NCI-H1694 (cell line): ENCODE measurements around the gene TMEM94.
"Not testable (repeated sequence)": the region's sequence is repeated elsewhere in the genome, so short reads cannot be mapped to it uniquely, and the experiment has no call there.

Experiments used
- DNase-seq: peaks from one replicate; lab custom pipeline; 2025; lab: John Stamatoyannopoulos, UW

TMEM94 gene

GRCh38 chr17:75476752-75477489 lies 20.5 kb downstream of the TMEM94 start:
- no peak for DNase-seq

DNA sequence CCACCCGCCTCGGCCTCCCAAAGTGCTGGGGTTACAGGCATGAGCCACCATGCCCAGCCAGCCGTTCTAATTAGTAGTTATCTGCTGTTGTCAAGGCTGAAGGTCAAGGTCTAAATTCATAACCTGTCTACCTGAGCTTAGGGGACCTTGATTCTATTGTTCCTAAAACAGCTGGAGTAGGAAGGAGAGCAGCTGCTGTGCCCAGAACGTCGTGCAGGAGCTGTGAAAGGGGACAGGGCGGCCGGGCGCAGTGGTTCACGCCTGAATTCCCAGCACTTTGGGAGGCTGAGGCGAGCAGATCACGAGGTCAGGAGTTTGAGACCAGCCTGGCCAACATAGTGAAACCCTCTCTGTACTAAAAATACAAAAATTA lies 21.0 kb downstream of the TMEM94 start:
- DNase-seq = not testable (repeated sequence)

DNA sequence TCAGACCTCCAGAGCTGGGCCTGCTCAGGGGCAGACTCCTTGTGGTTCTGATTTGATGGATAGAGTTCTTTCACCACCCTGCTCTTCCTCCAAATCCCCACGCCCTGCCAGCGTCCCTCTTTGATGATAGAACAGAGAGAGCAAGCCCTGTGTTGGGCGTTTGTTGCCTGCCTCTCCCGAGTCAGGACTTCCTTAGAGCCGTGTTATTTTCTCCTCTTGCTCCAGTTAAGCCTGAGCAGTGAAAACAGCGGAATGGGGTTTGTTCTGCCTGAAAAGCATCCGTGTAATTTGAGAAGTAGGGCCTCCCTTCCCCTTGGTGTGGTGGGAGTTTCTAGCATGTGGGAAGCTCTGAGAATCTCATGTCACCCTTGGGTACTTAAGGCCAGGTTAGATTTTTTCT lies 22.1 kb downstream of the TMEM94 start:
- DNase-seq = no peak

GRCh38 chr17:75480281-75480680 lies 23.8 kb downstream of the TMEM94 start:
- DNase-seq = no peak

GRCh38 chr17:75481194-75482068 lies 25.0 kb downstream of the TMEM94 start:
- DNase-seq = no peak

DNA sequence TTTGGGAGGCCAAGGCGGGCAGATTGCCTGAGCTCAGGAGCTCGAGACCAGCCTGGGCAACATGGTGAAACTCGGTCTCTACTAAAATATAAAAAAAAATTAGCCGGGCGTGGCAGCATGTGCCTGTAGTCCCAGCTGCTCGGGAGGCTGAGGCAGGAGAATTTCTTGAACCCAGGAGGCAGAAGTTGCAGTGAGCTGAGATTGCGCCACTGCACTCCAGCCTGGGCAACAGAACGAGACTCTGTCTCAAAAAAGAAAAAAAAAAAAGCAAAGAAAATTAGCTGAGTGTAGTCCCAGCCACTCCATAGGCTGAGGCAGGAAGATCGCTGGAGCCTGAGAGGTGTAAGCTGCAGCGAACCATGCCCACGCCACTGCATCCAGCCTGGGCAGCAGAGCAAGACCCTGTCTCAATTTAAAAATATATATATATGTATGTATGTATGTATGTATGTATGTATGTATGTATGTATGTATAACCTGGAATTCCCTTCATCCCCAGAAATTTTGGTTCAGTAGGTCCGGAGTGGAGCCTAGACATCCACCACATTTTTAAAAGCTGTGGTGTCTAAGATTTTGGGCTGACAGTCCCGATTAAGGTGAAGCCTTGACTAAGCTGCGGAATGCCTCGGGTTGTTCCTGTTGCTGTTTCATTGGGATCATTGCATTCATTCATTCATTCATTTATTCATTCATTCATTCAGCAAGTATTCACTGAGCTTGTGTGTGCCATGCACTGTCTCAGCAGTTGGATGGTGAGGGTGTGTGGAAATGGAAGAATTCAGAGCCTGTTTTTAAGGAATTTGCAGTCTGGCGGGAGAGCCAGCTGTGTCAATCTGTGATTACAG lies 25.9 kb downstream of the TMEM94 start:
- DNase-seq = no peak

DNA sequence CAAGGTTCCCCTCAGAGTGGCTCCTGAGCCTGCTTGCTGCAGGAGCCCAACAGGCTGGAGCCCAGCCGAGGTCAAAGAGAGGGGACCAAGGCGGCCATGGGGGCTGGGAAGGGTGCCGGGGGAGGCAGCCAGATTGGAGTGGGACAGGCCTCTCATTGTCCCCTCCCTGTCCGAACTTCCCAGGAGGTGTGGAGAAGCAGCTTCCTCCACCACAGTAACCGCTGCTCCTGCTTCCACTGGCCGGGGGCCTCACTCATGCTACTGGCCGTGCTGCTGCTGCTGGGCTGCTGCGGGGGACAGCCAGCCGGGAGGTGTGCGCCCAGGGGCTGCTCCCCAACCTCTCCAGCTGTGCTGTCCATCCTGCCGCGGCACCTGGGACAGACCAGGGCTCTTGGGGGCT lies 29.3 kb downstream of the TMEM94 start:
- no peak for DNase-seq

GRCh38 chr17:75486151-75486550 lies 29.7 kb downstream of the TMEM94 start:
- DNase-seq = no peak

GRCh38 chr17:75486951-75487350 lies 30.5 kb downstream of the TMEM94 start:
- DNase-seq = no peak

GRCh38 chr17:75487351-75488070 lies 31.1 kb downstream of the TMEM94 start:
- DNase-seq = no peak

- no peak for DNase-seq
These were observed 32.5 kb downstream of the TMEM94 start for GRCh38 chr17:75488693-75489510.

DNA sequence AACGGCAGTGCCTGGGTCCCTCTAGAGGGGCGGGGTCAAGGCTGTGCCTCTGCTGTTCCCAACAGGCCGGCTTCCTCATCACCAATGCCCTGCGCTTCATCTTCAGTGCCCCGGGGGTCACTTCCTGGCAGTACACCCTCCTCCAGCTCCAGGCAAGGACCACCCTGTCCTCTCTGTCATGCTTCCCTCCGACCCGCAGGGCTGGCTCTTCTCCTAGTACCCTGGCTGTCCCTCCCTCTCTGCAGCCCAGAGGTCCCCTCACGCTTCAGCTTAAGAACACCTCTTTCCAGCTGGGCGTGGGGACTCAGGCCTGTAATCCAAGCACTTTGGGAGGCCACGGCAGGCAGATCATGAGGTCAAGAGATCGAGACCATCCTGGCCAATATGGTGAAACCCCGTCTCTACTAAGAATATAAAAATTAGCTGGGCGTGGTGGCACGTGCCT lies 33.1 kb downstream of the TMEM94 start:
- no peak for DNase-seq

DNA sequence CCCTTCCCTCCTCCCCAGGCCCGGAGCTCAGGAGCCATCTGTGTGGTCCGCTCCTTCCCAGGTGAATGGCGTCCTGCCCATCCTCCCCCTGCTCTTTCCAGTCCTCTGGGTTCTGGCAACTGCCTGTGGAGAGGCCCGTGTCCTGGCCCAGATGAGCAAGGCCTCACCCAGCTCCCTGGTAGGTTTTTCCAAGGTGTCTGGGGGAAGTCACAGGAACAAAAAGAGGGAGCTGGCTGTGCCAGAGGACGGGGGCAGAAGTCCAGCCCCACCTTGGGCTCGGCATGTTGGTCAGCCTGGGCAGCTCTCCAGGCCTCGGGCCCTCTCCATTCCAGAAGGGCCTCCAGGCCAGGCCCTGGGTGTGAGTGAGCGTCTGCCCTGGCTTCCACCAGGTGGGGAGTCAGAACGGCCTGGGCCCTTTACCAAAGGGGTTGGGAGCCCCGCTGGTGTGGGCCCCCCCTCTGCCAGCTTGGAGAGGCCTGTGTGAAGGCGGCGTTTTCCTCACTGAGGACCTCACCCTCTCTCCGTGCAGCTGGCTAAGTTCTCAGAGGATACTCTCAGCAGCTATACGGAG lies 33.8 kb downstream of the TMEM94 start:
- no peak for DNase-seq

- no peak for DNase-seq
These were observed 34.7 kb downstream of the TMEM94 start for GRCh38 chr17:75490953-75491649.

GRCh38 chr17:75491680-75492079 lies 35.2 kb downstream of the TMEM94 start:
- DNase-seq = no peak

GRCh38 chr17:75492555-75493168 lies 36.2 kb downstream of the TMEM94 start:
- DNase-seq = no peak

DNA sequence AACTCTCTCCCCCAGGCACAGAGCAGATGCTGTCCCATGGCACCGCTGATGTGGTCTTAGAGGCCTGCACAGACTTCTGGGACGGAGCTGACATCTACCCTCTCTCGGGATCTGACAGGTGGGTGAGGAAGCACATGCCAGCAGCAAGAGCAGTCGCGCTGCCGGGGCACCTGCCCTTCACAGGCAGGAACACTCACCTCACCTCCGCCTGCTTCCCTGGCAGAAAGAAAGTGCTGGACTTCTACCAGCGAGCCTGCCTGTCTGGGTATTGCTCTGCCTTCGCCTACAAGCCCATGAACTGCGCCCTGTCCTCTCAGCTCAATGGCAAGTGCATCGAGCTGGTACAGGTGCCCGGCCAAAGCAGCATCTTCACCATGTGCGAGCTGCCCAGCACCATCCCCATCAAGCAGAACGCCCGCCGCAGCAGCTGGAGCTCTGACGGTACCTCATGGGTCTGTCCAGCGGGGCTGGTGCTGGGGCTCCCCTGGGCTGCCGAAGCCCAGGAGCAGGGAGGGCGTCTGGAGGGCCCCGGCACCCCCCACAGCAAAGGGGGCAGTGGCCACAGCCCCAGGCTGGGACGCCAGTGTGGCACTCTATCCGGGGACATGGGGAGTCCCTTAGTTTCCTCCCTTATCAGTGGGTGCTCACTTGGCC lies 37.2 kb downstream of the TMEM94 start:
- no peak for DNase-seq

DNA sequence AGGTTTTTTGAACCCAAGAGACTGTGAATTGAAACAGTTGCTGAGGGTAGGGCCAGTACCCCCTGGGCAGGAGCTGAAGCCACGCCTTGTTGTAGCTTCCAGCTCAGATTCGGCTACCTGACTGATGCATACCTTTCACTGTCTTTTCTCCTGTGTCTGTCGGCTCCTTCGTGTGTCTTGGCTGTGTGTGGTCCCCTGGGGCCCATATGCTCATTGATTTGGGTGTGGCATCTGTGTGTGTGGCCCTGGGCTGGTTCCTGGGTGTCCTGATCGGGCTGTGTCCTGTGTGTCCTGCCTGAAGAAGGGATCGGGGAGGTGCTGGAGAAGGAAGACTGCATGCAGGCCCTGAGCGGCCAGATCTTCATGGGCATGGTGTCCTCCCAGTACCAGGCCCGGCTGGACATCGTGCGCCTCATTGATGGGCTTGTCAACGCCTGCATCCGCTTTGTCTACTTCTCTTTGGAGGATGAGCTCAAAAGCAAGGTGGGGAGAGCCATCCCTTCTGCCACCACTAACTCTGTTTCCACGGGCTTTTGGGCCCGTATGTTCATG lies 38.0 kb downstream of the TMEM94 start:
- DNase-seq = no peak

DNA sequence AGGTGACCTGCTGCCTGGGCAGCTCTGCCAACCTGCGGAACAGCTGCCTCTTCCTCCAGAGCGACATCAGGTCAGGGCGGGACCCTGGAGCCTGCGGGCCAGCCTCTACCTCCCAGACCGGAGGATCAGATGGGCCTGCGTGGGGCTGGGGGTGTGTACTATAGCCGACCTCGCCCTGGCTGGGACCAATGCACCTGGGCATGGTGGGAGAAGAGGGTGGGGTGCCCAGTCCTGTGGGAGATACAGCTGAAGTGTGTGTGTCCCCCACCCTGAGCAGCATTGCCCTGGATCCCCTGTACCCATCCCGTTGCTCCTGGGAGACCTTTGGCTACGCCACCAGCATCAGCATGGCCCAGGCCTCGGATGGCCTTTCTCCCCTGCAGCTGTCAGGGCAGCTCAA lies 39.6 kb downstream of the TMEM94 start:
- DNase-seq = no peak
